ENCODE measurements around the gene DNAH8.

DNAH8 gene

DNA sequence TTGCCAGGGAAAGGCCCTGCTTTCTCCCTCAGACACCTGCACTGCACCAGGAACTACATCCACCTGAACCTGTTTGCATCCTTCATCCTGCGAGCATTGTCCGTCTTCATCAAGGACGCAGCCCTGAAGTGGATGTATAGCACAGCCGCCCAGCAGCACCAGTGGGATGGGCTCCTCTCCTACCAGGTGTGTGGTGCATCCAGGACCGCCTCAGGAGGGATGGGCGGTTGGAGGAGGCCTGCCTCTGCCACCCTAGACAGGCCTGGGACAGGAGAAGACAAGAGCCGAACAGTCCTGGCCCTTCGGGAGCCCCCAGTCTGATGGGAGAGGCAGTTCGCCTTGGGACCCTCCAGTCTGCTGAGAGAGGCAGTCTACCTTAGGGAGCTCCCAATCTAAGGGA, 357.7 kb downstream of the DNAH8 start:
- Histone ChIP-seq H3K27me3 (ENCODE audit: insufficient read depth, low read depth) (no peaks in the 10 kb centered on the region), H3K36me3 (ENCODE audit: insufficient read depth) (no peaks in the 10 kb centered on the region), H3K4me2 (no peak overlapping the region), H3K27ac (no peak overlapping the region), H2AFZ (ENCODE audit: low read depth) (no peak overlapping the region), H3K4me3 (IDR thresholded peaks at IDR 0.05; ENCODE audit: insufficient read depth, low read depth, low read length) (no peak overlapping the region), H3K79me2 (ENCODE audit: insufficient read depth, low read depth) (no peaks in the 10 kb centered on the region), H4K20me1 (ENCODE audit: insufficient read depth) (no peaks in the 10 kb centered on the region), H3K4me1 (ENCODE audit: low read depth, poor library complexity, severe bottlenecking) (no peaks in the 10 kb centered on the region), H3K9ac (no peak overlapping the region)
- TF ChIP-seq, protein P1, sequence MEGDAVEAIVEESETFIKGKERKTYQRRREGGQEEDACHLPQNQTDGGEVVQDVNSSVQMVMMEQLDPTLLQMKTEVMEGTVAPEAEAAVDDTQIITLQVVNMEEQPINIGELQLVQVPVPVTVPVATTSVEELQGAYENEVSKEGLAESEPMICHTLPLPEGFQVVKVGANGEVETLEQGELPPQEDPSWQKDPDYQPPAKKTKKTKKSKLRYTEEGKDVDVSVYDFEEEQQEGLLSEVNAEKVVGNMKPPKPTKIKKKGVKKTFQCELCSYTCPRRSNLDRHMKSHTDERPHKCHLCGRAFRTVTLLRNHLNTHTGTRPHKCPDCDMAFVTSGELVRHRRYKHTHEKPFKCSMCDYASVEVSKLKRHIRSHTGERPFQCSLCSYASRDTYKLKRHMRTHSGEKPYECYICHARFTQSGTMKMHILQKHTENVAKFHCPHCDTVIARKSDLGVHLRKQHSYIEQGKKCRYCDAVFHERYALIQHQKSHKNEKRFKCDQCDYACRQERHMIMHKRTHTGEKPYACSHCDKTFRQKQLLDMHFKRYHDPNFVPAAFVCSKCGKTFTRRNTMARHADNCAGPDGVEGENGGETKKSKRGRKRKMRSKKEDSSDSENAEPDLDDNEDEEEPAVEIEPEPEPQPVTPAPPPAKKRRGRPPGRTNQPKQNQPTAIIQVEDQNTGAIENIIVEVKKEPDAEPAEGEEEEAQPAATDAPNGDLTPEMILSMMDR (conservative IDR thresholded peaks at IDR 0.05; ENCODE audit: low read depth, low read length) = no peak

DNA sequence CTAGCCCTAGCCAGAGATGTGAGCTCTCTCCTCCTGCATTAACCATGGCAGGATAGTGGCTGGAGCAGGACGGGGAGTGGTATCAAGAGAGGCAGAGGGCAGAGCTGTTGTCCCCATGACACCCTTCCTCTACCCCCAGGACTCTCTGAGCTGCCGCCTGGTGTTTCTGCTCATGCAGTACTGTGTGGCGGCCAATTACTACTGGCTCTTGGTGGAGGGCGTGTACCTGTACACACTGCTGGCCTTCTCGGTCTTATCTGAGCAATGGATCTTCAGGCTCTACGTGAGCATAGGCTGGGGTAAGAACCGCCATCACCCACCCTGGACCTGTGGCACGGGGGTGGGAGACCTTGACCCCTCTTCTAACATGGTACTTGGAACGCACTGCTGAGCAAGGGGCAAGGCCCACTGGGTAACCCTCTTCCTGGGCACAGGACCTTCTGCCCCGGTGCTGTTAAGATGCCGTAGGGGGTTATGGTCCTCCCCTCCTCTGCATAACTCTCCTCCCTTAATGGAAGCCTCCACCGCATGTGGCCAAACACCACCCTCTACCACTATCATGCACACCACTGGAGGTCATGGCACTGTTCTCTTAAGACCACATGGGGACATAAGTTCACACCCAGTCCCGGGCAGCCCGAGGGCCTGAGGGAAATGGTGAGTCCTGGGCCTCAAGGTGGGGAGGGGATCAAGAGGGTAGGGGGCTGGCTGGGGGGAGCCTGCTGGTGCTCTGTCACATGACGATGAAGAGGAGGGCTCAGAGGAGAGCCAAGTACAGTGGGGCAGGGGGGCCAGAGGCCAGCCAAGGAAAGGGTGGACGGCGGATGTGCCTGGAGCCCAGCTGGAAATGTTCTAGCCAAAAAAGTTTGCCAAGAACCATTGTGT, 358.6 kb downstream of the DNAH8 start:
- no peaks in the 10 kb centered on the region for H4K20me1 ChIP-seq (ENCODE audit: insufficient read depth)
- no peaks in the 10 kb centered on the region for H3K27me3 ChIP-seq (ENCODE audit: insufficient read depth, low read depth)
- no peak overlapping the region for H3K27ac ChIP-seq
- no peak overlapping the region for H3K4me2 ChIP-seq
- H3K9ac ChIP-seq = no peak overlapping the region
- no peak overlapping the region for H2AFZ ChIP-seq (ENCODE audit: low read depth)
- TF ChIP-seq, protein P1 (conservative IDR thresholded peaks at IDR 0.05; ENCODE audit: low read depth, low read length) = no peak
- H3K4me1 ChIP-seq (ENCODE audit: low read depth, poor library complexity, severe bottlenecking) = no peaks in the 10 kb centered on the region
- H3K79me2 ChIP-seq (ENCODE audit: insufficient read depth, low read depth) = no peaks in the 10 kb centered on the region
- no peaks in the 10 kb centered on the region for H3K36me3 ChIP-seq (ENCODE audit: insufficient read depth)
- no peak overlapping the region for H3K4me3 ChIP-seq (IDR thresholded peaks at IDR 0.05; ENCODE audit: insufficient read depth, low read depth, low read length)

DNA sequence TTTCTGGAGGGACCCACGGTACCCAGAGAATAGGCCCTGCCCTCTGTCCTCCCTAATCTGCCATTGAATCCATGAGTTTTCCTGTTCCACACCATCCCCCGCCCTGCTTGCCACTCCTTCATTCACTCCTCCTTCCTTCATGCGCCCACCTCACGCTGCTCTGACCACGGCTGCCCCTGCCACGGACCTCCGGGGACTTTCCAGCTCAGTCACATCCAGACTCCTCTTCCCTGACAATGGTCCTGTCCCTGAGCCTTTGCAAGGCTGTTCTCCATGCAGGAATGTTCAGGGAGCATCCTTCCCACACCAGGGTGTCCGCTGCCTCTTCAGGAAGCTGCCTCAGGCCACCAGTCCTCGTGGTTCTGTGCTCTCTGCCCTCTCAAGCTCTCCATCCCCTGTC, 359.4 kb downstream of the DNAH8 start:
- no peaks in the 10 kb centered on the region for H3K79me2 ChIP-seq (ENCODE audit: insufficient read depth, low read depth)
- H3K4me1 ChIP-seq (ENCODE audit: low read depth, poor library complexity, severe bottlenecking) = no peaks in the 10 kb centered on the region
- H3K27ac ChIP-seq = no peak overlapping the region
- H3K4me3 ChIP-seq (IDR thresholded peaks at IDR 0.05; ENCODE audit: insufficient read depth, low read depth, low read length) = no peak overlapping the region
- no peaks in the 10 kb centered on the region for H4K20me1 ChIP-seq (ENCODE audit: insufficient read depth)
- no peak overlapping the region for H3K9ac ChIP-seq
- no peaks in the 10 kb centered on the region for H3K36me3 ChIP-seq (ENCODE audit: insufficient read depth)
- H3K4me2 ChIP-seq = no peak overlapping the region
- no peak overlapping the region for H2AFZ ChIP-seq (ENCODE audit: low read depth)
- TF ChIP-seq, protein P1 (conservative IDR thresholded peaks at IDR 0.05; ENCODE audit: low read depth, low read length) = no peak
- no peaks in the 10 kb centered on the region for H3K27me3 ChIP-seq (ENCODE audit: insufficient read depth, low read depth)

DNA sequence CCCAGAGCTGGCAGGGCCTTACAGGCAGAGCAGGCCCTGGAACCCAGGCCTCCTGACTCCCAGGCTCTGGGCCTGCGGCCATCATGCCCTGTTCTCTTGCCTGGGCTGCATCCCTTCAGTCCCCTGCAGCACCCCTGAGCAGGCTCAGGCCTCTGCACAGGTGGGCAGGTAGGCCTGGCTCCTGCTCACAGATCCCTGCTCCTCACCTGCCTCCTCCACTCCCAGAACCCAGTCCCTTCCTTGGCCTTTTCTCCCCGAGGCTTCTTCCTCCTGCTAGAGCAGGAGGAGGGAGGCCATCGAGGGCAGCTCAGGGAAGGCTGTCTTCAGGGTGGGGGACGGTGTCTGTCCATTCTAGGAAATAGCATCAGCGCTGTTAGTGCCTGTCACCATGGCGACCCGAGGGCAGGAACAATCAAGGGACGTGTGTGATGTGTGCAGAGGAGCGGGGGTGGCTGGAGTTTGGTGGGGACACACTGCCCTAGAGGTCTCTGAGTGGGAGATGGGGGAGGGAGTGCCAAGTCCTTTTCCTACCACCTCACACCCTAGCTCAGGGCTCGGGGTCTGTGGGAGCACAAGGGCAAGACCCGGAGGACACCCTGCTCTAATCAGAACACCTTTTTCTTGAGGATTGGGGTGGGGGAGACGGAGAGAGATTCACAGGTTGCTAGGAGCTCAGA, 360.0 kb downstream of the DNAH8 start:
- no peak overlapping the region for H3K9ac ChIP-seq
- H3K4me2 ChIP-seq = no peak overlapping the region
- H3K79me2 ChIP-seq (ENCODE audit: insufficient read depth, low read depth) = no peaks in the 10 kb centered on the region
- no peak overlapping the region for H3K4me3 ChIP-seq (IDR thresholded peaks at IDR 0.05; ENCODE audit: insufficient read depth, low read depth, low read length)
- no peak overlapping the region for H2AFZ ChIP-seq (ENCODE audit: low read depth)
- no peaks in the 10 kb centered on the region for H3K4me1 ChIP-seq (ENCODE audit: low read depth, poor library complexity, severe bottlenecking)
- no peaks in the 10 kb centered on the region for H3K36me3 ChIP-seq (ENCODE audit: insufficient read depth)
- H4K20me1 ChIP-seq (ENCODE audit: insufficient read depth) = no peaks in the 10 kb centered on the region
- H3K27me3 ChIP-seq (ENCODE audit: insufficient read depth, low read depth) = no peaks in the 10 kb centered on the region
- TF ChIP-seq, protein P1 (conservative IDR thresholded peaks at IDR 0.05; ENCODE audit: low read depth, low read length) = no peak
- no peak overlapping the region for H3K27ac ChIP-seq

Measured in KMS-11 (cell line).